ENCODE measurements around the gene NUP62. TPM values are rescaled to one million over a fixed set of nuclear protein-coding genes. Genes with fewer than 3 reads are reported as not detected.

Gene NUP62
- polyA plus RNA-seq, 1 experiment, result 12.4 TPM

GRCh38 chr19:49881186-49881585 is 48.1 kb downstream of the NUP62 start:
- POLR2A ChIA-PET, result no interaction called here

GRCh38 chr19:49880162-49880869 is 49.0 kb downstream of the NUP62 start:
- H3K27me3 ChIP-seq (ENCODE audit: control insufficient read depth, insufficient read depth, low read length), result no peaks in the 10 kb centered on the region
- ChIA-PET CTCF (no interaction called here), POLR2A (interaction anchor here (0.7 kb wide), 1 partner anchor 11 kb away, joined by 5 read pairs; no protein-coding TSS in a partner anchor)
- peaks cover 13% of the 10 kb centered on the region for H3K9me3 ChIP-seq (ENCODE audit: control insufficient read depth, insufficient read depth, low read length)
- H3K27ac ChIP-seq (ENCODE audit: low read depth, low read length), result peak overlapping the region; percentile 21
- DNase-seq (ENCODE audit: low read depth, low spot score), result no peak
- TF ChIP-seq CTCF (IDR thresholded peaks at IDR 0.05; ENCODE audit: low read depth, low read length), result no peak
- no peak overlapping the region for H3K4me3 ChIP-seq (ENCODE audit: low read depth, low read length)

More at GRCh38 chr19:49881186-49881585, 48.1 kb downstream of the NUP62 start:
- CTCF ChIA-PET, result no interaction called here
- Histone ChIP-seq H3K27ac (ENCODE audit: low read depth, low read length) (no peak overlapping the region), H3K27me3 (ENCODE audit: control insufficient read depth, insufficient read depth, low read length) (no peaks in the 10 kb centered on the region), H3K4me3 (ENCODE audit: low read depth, low read length) (no peak overlapping the region), H3K9me3 (ENCODE audit: control insufficient read depth, insufficient read depth, low read length) (peaks cover 13% of the 10 kb centered on the region)
- DNase-seq (ENCODE audit: low read depth, low spot score), result no peak
- TF ChIP-seq CTCF (IDR thresholded peaks at IDR 0.05; ENCODE audit: low read depth, low read length), result no peak

GRCh38 chr19:49879243-49879963 is 49.9 kb downstream of the NUP62 start:
- no peak for TF ChIP-seq CTCF (IDR thresholded peaks at IDR 0.05; ENCODE audit: low read depth, low read length)
- ChIA-PET POLR2A (interaction anchor here (0.7 kb wide), 1 partner anchor 10 kb away, joined by 5 read pairs; no protein-coding TSS in a partner anchor), CTCF (no interaction called here)
- Histone ChIP-seq H3K4me3 (ENCODE audit: low read depth, low read length) (no peak overlapping the region), H3K9me3 (ENCODE audit: control insufficient read depth, insufficient read depth, low read length) (peaks cover 13% of the 10 kb centered on the region), H3K27ac (ENCODE audit: low read depth, low read length) (no peak overlapping the region), H3K27me3 (ENCODE audit: control insufficient read depth, insufficient read depth, low read length) (no peaks in the 10 kb centered on the region)
- no peak for DNase-seq (ENCODE audit: low read depth, low spot score)

GRCh38 chr19:49878744-49879070 is 50.6 kb downstream of the NUP62 start:
- H3K27me3 ChIP-seq (ENCODE audit: control insufficient read depth, insufficient read depth, low read length), result no peaks in the 10 kb centered on the region
- peaks cover 13% of the 10 kb centered on the region for H3K9me3 ChIP-seq (ENCODE audit: control insufficient read depth, insufficient read depth, low read length)
- TF ChIP-seq CTCF (IDR thresholded peaks at IDR 0.05; ENCODE audit: low read depth, low read length), result no peak
- no peak for DNase-seq (ENCODE audit: low read depth, low spot score)
- H3K27ac ChIP-seq (ENCODE audit: low read depth, low read length), result no peak overlapping the region
- ChIA-PET POLR2A (no interaction called here), CTCF (no interaction called here)
- peak overlapping the region; percentile 89 for H3K4me3 ChIP-seq (ENCODE audit: low read depth, low read length)
